HG02938 (cell line): ENCODE data around the gene C19orf18.
A peak's percentile ranks its signal among the peaks of the same experiment; 100 is the strongest.

Experiments
- ATAC-seq: cut with Tn5 transposase; IDR thresholded peaks from one replicate; pipeline ENCODE4 v1.9.1; 2021; ENCODE audit warnings: mild to moderate bottlenecking, moderate library complexity; ENCODE audit not compliant: unreplicated experiment

The C19orf18 gene

GRCh38 chr19:57949296-57949695 lies 25.0 kb downstream of the C19orf18 start:
- ATAC-seq, result no peak

GRCh38 chr19:57947419-57948134 lies 26.8 kb downstream of the C19orf18 start, which contains the start of gene ZNF256:
ZNF256 (minus strand) TSS chr19:57947706; CDS start chr19:57947474, 232 bp downstream.
- ATAC-seq, result peak; percentile 85

DNA sequence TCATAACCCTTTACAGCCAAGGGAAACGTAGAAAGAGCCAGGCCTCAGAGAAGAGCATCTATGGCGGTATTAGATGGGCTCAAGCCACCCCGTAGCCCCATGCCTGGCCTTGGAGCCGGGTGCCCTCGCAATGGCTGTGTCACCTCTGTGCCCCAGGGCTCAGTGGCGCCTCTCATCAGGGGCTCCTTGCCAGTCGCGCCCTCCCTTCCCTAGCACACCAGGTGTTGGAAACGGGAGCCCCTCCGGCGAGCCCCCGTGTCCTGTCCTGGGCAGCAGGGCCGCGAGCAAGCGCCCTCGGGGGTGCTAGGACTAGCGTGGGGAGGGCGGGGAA lies 27.3 kb downstream of the C19orf18 start:
- ATAC-seq, result peak; percentile 19

GRCh38 chr19:57946316-57946715 lies 28.0 kb downstream of the C19orf18 start:
- no peak for ATAC-seq

DNA sequence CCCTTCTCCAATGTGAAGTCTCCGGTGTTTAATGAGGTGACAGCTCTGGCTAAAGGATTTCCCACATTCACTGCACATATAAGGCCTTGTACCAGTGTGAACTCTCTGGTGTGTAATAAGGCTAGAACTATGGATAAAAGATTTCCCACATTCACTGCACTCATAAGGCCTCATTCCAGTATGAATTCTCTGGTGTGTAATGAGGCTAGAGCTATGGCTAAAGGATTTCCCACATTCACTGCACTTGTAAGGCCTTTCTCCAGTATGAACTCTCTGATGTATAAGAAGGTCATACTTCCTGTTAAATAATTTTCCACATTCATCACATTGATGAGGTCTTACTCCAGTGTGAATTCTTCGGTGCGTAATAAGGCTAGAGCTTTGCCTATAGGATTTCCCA lies 32.7 kb downstream of the C19orf18 start:
- ATAC-seq, result no peak

GRCh38 chr19:57935731-57936130 lies 38.6 kb downstream of the C19orf18 start:
- no peak for ATAC-seq

- no peak for ATAC-seq
These were observed 39.3 kb downstream of the C19orf18 start, which contains the start of gene ZNF418 for GRCh38 chr19:57934820-57935665. ZNF418 (minus strand) TSS chr19:57935402; CDS start chr19:57933822, 1,580 bp downstream.

DNA sequence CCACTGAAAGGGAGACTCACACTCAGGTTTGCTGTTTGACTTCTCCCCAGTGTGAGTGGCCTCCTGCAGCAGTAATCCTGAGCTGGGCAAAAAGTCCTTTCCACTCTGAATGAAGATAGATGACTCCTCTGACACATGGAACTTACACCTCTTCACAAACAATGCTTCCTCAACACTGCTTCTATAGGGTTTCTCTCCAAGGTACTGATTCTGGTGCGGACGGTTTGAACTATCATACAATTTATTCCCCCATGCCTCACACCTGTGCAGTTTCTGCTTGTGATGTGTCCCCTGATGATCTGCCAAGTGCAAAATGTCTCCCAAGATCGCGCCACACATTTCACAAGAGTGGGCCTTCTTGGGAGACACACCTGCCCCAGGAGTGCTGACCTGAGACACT lies 46.7 kb downstream of the C19orf18 start:
- ATAC-seq, result no peak

DNA sequence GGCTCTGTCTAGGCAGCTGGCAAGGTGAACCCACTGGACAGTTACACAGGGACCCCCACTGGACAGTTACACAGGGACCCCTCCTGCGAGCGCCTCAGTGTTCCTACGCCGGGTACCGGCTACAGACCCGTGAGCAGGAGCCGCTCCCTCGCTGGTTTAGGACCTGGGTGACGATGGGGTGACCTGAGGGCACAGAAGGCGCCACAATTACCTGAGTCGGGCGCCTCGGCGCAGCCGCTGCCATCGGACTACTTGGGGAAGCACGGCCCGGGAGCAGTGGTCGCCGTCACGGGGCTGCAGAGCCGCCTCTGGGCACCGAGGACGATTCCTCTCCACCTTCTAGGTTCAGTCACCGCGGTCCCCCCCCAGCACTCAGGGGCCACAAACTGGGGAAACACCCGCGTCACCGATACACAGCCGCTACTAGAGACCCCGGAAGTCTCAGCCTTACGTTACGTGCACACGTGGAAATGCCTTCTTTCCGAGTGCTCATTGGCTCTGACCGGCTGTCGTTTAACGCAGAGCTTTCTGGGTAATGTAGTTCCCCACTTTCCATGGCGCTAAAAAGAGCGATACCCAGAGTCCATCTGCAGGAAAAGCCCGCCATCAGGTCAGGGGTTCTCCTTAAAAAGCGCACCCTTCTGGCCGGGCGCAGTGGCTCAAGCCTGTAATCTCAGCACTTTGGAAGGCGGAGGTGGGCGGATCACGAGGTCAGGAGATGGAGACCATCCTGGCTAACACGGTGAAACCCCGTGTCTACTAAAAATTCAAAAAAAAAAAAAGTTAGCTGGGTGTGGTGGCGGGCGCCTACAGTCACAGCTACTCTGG lies 58.0 kb downstream of the C19orf18 start, which contains the start of gene ZNF417:
Gene ZNF417, minus strand, starts transcription at position 425 of the 828 bp plus-strand sequence. Its CDS starts 181 bp downstream, at position 244.
- ATAC-seq, result peak; percentile 97

GRCh38 chr19:57914531-57914930 lies 59.8 kb downstream of the C19orf18 start:
- no peak for ATAC-seq
